Activated CD4-positive, alpha-beta T cell treated with anti-CD3 and anti-CD28 coated beads, Interleukin-2, amount 50 U/mL, for 48 hours (primary cell): ENCODE measurements around the gene BEND3.
"Not testable (repeated sequence)": the region's sequence is repeated elsewhere in the genome, so short reads cannot be mapped to it uniquely, and the experiment has no call there.

Experiments
- DNase-seq, 2 experiments: peaks; one replicate each; pipeline ENCODE4 v3.0.0-alpha.2; 2020

The BEND3 gene

GRCh38 chr6:107114926-107115694 lies at the start of gene BEND3:
BEND3 (minus strand) TSS chr6:107115515; CDS start chr6:107099285, 16,230 bp downstream.
- peak; percentile 35 to 44 for DNase-seq

- not testable (repeated sequence) for DNase-seq
These were observed 49.0 kb upstream of the BEND3 start for GRCh38 chr6:107164299-107164698.

GRCh38 chr6:107161521-107161920 lies 46.2 kb upstream of the BEND3 start:
- DNase-seq = no peak

- DNase-seq = no peak
These were observed 41.3 kb upstream of the BEND3 start for GRCh38 chr6:107156617-107157016.

- no peak for DNase-seq
These were observed 39.5 kb upstream of the BEND3 start for GRCh38 chr6:107154801-107155160.

GRCh38 chr6:107154131-107154800 lies 39.0 kb upstream of the BEND3 start:
- DNase-seq = no peak

GRCh38 chr6:107152638-107153430 lies 37.5 kb upstream of the BEND3 start:
- no peak for DNase-seq

GRCh38 chr6:107144666-107145065 lies 29.4 kb upstream of the BEND3 start:
- DNase-seq = no peak

- DNase-seq = no peak
These were observed 28.7 kb upstream of the BEND3 start for GRCh38 chr6:107144014-107144413.

GRCh38 chr6:107140581-107140980 lies 25.3 kb upstream of the BEND3 start:
- no peak for DNase-seq

- not testable (repeated sequence) for DNase-seq
These were observed 21.0 kb upstream of the BEND3 start for GRCh38 chr6:107136324-107136723.

- not testable (repeated sequence) for DNase-seq
These were observed 19.8 kb upstream of the BEND3 start for GRCh38 chr6:107135048-107135680.

- DNase-seq = peak; percentile 13 to 36
These were observed 17.1 kb upstream of the BEND3 start for GRCh38 chr6:107132330-107132954.

- DNase-seq = no peak
These were observed 14.1 kb upstream of the BEND3 start for GRCh38 chr6:107129370-107129925.

- no peak for DNase-seq
These were observed 13.3 kb upstream of the BEND3 start for GRCh38 chr6:107128577-107128976.

- DNase-seq = no peak
These were observed 12.9 kb upstream of the BEND3 start for GRCh38 chr6:107128175-107128574.

GRCh38 chr6:107125771-107126170 lies 10.5 kb upstream of the BEND3 start:
- no peak for DNase-seq

GRCh38 chr6:107124934-107125348 lies 9.6 kb upstream of the BEND3 start:
- DNase-seq = no peak

GRCh38 chr6:107123501-107123900 lies 8.2 kb upstream of the BEND3 start:
- no peak for DNase-seq

- no peak for DNase-seq
These were observed 7.4 kb upstream of the BEND3 start for GRCh38 chr6:107122748-107123147.

GRCh38 chr6:107121964-107122495 lies 6.7 kb upstream of the BEND3 start:
- DNase-seq = no peak

GRCh38 chr6:107121266-107121665 lies 6.0 kb upstream of the BEND3 start:
- DNase-seq = no peak
